GM18507 (cell line): ENCODE results near the gene CDH23.

Experiments used
- DNase-seq: peaks from one replicate; pipeline ENCODE4 v3.0.0; 2011; ENCODE audit warnings: low read depth; ENCODE audit not compliant: insufficient read length; ENCODE audit errors: extremely low spot score
- FAIRE-seq: peaks from 2 replicates; lab custom pipeline; 2011; peaks lifted over from hg19 to GRCh38; lab: Jason Lieb, UNC

Gene CDH23

DNA sequence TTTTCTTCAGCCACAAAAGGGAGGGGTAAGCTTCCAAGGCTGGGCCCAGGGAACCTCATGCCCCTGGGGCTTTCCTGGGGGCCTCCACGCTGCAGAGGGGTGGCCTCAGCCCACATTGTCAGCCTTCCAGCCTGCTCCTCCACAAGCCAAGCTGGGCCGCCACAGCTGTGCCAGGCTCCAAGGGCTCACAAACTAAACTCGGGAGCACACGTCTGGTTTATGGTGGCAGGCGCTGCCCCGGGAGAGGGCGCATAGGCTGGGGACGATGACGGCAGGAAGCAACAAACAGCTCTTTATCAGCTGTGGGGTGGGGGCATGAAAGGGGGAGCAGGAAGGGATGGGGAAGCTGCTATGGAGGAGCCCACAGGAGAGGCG lies 6.3 kb upstream of the CDH23 start:
- no peak for FAIRE-seq
- DNase-seq: no peak

DNA sequence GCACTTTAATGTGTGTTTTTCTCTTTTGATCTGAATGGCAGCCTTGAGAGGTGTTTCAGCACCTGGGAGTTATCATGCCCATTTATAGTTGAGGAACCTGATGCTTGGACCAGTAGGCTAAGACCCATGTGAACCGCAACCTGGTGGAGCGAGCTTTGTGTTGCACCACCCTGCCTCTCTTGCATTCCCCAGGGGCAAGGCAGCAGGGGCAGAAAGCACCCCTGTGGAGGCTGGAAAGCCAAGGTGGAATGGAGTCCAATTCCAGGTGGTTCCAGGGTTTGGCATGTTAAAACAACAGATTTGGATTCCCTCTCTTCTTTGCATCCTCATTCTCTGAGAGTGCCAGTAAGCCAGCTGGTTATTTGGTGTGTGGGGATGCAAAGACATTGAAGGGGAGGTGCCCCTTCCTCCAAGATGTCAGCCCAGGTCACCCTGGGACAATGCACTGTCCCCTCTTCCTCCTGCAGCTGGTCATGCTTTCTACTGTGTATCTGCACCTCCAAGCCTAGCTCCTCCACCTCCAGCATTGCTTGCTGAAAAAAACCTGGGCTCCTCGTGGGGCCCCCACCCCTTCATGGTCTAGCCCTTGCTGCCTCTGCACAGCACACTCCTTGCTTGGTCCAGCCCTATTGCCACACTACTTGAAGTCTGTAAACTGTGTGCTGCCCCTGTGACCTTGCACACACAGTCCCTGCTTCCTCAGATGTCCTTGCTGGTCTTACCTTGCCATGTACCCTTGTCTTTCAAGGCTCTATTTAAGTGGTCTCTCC lies 5.6 kb upstream of the CDH23 start:
- FAIRE-seq: no peak
- no peak for DNase-seq

DNA sequence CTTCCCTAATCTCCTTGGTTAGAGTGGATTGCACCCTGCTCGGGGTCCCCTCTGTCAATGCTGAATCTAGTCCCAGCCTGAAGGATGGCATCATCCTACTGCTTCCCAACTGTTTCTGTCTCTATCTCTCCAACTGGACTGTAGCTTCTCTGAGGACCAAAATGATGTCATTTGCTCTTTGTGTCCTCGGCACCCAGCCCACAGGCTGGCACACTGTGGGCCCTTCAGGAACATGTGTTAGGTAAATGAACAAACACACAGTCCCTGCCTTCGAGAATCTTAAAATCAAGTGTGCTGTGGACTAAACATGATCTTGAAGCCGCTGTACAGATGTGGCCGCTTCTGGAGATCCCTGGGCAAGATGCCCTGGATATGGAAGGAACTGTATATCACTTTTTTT lies 5.0 kb upstream of the CDH23 start:
- FAIRE-seq: no peak
- no peak for DNase-seq

DNA sequence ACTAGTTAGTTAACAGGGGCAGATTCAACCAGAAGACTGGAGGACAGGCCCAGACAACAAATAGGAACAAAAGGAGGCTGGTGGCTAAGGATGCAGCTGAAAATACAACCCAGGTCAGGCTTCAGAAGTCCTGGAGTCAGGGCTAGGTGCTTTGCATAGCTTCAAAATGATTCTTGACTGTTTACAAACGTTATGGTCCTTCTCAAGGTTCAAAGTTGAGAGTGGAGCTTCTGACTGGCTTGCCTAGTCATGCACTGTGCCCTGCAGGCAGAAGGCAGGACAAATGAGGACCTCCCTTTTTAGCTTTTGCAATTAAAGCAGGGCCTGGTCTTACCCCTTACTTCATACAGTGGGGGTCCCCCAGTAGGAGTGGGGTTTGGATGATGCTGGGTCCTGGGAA lies 4.4 kb upstream of the CDH23 start:
- no peak for DNase-seq

DNA sequence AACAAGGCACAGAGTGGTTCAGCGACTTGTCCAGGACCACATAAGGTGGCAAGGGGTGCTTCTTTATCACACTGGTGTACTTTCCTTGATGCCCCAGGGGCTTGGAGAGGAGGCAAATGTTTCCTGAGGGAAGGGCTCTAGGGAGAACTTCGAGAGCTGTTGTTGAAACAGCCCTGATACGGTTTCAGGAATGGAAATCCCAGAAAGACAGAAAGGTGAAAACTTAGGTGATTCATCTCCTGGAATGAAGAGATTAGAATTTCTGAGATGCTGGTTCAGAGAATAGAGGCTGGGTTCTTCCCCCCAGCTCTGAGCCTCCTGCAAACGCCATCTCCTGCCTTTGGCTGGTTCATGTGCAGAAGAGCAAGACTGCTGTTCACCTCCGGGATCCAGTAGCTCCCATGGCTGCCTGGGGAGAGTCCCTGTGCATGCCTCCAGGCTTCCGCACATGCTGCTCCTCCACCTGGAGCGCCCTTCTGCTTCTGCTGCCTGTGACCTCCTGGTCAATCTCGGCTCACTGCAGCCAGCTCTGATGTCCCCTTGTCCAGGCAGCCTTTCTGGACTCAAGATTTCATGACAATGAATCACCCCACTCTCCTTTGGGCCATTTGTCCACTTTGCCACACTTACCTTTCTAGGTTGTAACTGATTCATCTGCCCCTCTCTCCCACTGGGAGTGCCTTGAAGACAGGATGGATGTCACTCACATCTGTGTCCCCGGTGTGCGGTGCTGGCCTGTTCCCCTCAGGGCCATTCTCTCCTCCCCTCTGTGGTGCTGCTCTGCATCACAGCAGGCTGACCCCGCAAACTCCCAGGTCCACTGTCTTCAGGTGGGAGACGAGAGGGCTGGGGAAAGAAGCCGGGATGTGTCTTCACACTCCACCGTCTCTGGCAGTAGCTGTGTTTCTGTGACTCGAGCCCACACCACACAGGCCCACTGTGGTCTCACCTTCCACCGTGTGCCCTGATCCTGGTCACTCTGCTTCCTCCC lies 3.6 kb upstream of the CDH23 start:
- FAIRE-seq (no peak), DNase-seq (no peak)

More for the DNA sequence above, 4.4 kb upstream of the CDH23 start:
- no peak for FAIRE-seq

DNA sequence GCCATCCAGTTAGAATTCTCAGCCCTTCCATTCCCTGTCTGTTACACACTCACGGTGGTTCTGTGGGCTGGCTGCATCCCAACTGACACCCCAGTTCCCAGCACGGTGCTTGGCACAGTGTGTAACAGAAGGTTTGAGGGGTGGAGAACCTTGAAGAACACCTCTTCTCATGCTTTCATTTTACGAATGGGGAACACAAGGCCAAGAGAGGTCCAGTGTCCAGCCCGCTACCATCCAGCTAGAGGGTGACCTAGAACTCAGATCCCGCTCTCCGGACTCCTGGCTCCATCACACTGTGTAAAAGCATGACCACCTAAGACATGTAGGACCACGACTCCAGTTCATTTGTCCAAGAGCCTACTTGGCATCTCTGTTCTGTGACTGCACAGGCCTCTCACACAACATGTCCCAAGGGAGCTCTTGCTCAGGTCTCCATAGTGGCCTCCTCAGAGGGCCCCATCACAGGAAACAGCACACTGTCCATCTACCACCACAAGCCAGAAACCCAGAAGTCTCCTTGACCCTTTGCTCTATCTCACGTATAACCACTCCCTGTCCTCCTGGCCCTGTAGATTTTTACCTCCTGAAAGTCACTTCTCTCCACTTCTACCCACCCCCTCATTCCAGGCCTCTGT lies 2.8 kb upstream of the CDH23 start:
- no peak for DNase-seq
- FAIRE-seq: no peak

DNA sequence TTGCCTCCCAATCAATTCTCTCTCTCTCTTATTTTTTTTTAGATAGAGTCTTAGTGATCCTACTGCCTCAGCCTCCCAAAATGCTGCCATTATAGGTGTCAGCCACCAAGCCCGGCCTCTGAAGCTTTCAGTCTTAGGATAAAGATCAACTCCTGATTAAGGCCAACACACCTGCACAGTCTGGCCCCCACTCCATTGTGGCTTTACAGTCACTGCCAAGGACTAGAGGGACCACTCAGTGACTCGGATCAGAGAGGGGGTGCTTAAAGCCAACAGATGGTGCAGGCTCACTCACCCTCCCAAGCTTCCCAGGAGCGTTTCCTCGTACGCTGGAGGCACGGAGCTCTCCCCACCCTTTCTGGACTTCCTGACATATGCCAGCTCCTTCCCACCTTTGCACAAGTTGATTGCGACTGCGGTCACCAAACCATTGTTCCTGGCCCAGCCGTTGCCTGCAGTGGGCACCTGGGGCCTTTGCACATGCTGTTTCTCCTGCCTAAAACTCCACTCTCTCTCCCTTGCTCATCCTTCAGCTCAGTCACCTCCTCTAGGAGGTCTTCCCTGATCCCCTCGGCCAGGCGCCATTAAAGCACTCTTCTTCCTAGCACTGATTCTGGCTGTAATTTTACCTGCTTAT lies 1.7 kb upstream of the CDH23 start:
- DNase-seq (no peak), FAIRE-seq (no peak)

DNA sequence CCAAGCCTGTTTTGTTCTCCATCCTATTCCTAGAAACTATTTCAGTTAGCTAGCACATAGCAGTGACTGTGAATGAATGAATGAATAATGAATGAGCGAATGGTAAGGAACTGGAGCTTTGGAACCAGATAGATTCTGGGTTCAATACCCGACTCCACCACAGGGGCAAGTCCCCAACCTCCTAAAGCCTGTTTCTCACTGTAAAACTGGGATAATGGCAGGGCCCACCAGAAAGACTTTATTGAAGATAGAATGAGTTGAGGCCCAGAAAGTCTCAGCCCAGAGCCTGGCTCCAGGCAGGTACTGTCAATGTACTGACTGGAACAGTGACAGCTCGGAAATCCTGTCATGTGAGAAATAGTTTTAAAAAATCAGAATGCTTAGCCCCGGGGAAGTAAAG lies 1.1 kb upstream of the CDH23 start:
- DNase-seq (no peak), FAIRE-seq (no peak)

DNA sequence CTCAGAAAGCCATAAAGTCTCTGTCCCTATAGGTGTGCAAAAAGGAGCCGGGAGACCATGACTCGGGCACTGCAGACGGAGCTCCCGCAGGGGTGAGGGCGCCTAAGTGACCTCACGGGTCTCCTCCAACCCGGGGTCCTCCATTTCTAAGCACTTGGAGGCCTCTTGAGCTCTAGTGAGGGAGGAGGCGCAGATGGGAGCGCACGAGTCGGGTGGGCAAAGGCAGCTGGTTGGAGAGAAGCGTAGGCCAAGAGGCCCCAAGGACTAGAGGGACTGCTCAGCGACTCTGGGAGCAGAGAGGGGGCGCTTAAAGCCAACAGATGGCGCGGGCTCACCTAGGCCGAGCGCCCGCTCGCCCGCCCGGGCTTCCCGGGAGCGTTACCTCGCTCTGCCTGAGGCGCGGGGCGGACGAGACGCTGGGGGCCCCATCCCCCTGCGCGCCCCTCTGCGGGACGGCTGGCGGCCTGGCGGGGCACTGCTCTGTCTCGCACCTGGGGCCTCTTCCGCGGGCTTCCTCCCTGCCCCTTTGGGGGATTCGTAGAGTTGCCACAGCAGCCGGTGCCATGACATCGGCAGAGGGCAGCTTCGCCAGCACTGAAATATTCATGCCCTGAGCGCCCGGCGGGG lies 523 bp upstream of the CDH23 start:
- DNase-seq: no peak
- FAIRE-seq: no peak

DNA sequence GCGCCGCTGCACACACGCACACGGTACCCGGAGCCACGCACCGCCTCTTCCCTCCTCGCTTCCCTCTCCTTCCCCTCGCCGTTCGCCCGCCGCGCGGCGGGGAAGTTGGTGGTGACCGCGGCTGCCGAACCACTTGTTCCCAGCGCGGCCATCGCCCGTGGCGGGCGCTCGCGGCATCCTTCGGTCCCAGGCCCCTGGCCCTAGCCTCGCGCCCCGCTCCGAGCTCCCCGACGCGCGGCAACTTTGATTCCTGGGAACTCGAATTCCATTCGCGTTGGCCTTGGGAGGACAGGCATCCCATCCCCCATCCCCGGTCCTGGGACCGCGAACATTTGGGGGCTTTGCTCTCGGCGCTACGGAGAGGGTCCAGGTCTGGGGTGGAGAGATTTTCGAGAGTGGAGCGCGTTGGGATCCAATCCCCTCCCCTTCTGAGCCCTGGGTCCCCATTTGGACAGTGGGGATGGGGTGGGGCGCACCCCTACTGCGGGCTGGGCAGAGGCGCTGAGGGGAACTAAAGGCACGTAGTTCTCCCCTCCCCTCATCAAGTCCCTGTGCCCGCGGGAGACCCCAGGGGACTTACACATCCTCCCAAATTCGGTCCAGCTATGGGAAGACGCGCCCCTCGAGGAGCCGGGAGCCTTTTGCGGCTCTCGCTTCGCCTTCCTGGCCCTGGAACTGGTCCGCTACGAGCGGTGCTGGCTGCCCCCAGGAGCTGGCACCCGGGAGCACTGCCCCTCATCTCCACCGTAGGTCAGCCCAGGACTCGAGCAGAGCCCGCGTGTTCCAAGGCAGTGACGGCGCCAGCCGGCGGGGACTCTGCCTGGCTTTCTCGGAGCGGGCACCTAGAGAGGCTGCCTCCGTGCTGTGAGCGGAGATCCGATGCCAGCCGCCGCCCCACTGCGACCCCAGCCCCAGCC lies 834 bp downstream of the CDH23 start:
- no peak for FAIRE-seq
- DNase-seq: no peak

DNA sequence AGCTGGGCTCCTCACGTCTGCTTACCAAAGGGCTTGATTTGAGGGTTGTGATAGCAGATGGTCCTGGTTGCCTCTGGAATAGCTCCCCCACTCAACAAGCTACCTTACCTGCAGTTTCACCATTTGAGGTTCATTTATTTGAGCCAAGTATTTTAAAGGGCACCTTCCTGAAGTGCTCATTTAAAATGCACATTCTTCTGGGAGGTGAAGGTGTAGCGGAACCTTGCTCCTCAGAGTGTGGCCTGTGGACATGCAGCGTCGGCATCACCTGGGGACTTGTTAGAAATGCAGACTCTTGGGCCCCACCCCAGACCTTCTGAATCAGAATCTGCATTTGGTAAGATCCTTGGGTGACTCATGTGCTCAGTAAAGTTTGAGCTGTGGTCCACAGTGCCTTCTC lies 2.3 kb downstream of the CDH23 start:
- DNase-seq (no peak), FAIRE-seq (no peak)

DNA sequence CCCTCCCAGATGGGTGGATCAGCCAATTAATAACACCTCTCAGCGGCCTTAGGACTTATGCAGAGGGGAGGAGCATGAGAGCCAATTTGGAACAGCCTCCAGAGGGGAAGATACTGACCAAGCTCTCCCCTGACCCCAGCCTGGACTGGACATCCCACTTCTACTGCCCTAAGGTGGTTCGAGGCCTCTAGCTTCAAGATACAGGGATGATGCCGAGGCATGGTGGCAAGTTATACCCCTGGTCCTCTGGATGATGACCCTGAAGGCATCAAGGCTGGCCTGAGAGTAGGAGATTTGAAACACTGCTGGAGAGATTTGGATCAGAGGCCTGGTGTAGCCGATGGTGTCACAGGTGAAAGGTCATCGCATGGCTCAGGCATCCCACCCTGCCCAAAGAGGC lies 3.2 kb downstream of the CDH23 start:
- no peak for DNase-seq
- FAIRE-seq: no peak

DNA sequence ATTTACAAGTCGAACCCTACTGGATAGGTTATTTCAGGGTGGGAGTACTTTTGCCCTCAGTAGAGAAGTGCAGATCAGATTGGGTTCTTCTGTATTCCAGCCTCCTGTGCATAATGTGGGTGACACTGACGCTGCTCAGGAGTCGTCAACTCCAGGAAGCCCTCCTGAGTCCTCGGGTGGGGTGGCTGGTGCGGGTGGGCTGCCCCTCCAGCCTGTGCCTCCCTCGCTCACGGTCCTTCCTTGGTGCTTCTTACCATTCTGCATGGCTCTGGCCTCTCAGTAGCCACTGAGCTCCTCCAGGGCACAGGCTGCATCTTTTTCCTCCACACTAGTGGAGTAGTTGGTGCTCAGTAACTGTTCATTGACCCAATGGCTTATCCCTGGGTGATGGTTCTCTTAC lies 4.3 kb downstream of the CDH23 start:
- FAIRE-seq (no peak), DNase-seq (no peak)

DNA sequence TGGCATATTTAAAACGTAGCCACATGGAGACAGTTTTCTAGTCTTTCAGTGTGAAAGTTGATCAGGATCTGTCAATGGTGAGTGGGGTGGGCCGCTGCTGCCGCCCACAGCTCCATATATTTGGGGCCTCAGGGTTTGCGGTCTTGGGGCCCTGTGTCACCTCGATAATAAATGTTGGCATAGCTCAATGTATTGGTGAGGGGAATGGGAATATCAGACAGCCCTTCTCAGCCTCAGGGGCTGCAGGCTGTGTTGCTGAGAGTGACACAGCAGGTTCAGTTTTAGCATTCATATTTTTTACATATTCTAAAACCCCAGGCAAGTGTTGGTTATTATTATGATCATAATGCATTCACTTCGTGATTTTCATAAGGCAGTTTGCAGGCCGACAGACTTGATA lies 5.3 kb downstream of the CDH23 start:
- FAIRE-seq: no peak
- DNase-seq: no peak

DNA sequence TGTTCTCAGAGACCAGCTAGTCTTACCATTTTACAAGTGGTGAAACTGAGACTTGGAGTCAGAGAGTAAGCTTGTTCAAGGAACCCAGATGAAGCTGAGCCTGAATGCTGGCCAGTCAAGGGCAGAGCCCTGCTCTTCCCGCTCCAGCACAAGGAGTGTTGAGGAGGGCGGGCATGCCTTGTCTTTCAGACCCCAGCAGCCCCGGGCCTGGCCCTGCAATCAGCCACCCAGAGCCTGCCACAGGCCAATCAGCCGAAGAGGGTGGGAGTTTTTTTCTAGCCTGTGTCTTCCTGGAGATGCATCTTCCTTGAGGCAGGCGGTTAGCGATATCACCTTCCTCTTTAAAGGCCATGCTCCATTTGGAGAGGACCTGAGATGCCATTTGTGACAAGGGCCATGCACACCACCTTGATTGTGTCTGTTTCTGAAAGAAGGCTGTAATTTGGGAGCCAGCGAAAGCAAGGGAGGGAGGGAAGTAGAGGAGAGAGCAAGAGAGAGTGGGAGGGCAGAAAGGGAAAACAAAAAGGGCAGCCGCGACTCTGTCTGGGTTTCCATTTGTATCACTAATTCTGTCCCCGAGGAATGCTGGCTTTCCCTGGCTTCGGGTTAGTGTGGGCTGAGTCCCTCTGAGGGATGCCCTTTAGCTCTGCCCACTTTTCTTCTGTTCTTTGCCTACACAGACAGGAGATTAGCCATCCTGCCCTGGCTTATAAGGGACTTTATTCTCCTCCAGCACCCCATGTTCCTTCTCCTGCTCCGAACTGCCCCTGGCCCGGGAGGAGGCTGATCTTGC lies 8.0 kb downstream of the CDH23 start:
- DNase-seq: no peak
- no peak for FAIRE-seq

DNA sequence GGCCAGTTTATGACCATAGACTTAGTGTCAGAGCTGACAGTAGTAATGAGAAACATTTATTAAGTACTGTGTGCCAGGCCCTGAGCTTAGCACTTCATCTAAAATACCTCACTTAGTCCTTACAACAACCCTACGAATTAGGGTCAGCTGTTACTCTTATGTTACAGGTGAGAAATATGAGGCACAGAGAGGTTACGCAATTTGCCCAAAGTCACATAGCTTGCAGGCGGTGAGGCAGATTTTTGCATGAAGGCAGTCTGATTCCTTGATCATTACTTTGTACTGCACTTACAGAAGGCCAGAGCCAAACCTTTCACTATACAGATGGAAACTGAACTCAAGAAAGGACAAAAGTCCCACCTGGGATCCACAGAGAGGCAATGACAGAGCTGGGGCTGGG lies 10.2 kb downstream of the CDH23 start:
- FAIRE-seq: no peak

DNA sequence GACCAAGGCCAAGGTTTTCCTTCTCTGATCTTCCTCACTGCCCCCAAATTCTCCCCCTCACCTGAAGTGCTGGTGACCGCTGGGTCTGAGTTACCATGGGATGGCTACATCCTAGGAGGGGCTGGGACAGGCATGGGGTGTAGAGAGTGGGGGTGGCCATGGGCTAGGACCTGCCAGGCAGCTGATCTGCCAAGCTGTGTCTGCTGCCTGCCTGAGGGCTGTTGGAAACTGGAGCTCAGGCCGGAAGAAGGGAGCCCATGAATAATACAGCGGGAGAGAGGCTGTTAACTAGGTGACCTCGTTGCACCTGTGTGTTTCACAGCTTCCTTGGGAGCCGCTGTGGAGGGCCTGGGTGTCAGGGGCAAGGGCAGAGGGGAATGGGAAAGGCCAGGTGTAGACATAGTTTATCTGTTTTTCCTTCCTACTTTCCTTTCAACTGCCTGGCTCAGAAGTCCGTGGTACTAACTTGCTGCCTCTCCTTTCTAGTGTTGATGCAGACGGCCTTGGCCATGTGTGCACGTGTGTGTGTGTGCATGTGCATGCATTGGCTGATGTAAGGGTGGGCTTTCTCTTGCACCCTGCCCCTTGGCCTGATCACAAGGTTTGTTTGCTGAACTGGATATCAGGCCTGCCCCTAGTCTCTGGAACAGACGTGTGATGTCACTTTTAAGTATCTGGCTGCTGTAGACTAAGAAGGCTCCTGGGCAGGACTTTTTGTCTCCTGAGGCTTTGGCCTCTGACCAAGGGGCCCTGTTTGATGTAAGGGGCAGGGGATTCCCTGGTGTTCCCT lies 11.9 kb downstream of the CDH23 start:
- DNase-seq (no peak), FAIRE-seq (no peak)

More for the DNA sequence above, 10.2 kb downstream of the CDH23 start:
- DNase-seq: no peak
